ENCODE data around the gene ARX.

The ARX gene

DNA sequence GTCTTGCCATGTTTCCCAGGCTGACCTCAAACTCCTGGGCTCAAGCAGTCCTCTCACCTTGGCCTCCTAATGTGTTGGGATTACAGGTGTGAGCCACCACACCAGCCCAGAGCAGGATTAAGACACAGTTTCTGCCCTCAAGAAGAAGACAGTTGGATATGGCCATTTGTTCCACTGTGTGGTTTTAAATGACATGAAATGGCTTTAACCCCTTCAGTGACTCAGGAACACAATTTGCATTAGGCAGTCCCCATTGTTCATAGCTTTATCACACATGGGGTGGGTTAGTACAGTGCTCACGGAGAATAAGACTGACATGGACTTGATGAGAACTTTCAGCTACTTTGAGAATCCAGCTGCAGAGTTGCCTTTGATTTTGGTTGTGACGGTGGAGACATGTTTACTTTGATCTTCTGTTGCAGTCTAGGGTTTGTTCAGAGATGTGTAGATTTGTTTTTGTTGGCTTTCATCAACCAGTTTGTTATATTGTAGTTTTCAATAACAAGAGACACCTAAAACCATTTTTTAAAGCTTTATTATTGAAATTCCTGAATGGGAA is 60.3 kb downstream of the ARX start:
- no peak for FAIRE-seq
- TF ChIP-seq TAF1 (IDR thresholded peaks at IDR 0.05; ENCODE audit: low read depth, low read length) (no peak), POLR2AphosphoS5 (IDR thresholded peaks at IDR 0.05; ENCODE audit: low read depth, low read length) (no peak), POLR2A (IDR thresholded peaks at IDR 0.05; ENCODE audit: low read depth, low read length) (no peak), POU2F2 (IDR thresholded peaks at IDR 0.05; ENCODE audit: low read depth, low read length) (no peak), SPI1 (IDR thresholded peaks at IDR 0.05; ENCODE audit: low read depth, low read length) (no peak), PAX5 (IDR thresholded peaks at IDR 0.05; ENCODE audit: insufficient read depth, low read length, severe bottlenecking) (no peak)
- DNase-seq (ENCODE audit: insufficient read length, low spot score), result no peak

DNA sequence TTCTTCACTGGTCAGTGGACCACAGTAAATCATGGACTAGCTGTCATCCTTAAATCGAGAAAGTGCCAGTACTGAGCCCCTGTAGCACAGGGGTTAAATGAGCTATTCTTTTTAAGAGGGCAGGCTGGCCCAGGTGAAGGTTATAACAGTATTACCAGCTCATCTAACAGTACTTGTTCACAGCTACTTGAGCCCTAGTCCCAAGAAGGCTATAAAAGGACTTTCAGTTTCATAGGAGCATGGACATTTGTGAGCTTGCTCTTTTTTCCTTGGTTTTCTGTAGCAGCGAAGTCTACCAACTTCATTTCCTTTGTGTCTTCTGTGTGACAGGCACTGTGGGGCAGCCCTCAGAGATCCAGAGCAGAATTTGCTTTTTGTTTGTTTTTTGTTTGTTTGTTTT is 61.0 kb downstream of the ARX start:
- no peak for DNase-seq (ENCODE audit: insufficient read length, low spot score)
- no peak for TF ChIP-seq POU2F2 (IDR thresholded peaks at IDR 0.05; ENCODE audit: low read depth, low read length)
- no peak for TF ChIP-seq POLR2AphosphoS5 (IDR thresholded peaks at IDR 0.05; ENCODE audit: low read depth, low read length)
- no peak for TF ChIP-seq POLR2A (IDR thresholded peaks at IDR 0.05; ENCODE audit: low read depth, low read length)
- TF ChIP-seq PAX5 (IDR thresholded peaks at IDR 0.05; ENCODE audit: insufficient read depth, low read length, severe bottlenecking), result no peak
- no peak for TF ChIP-seq SPI1 (IDR thresholded peaks at IDR 0.05; ENCODE audit: low read depth, low read length)
- no peak for TF ChIP-seq TAF1 (IDR thresholded peaks at IDR 0.05; ENCODE audit: low read depth, low read length)
- no peak for FAIRE-seq
